Neural cell (in vitro differentiated cells): ENCODE measurements around the gene ABCA1.

Source experiments
- POLR2AphosphoS5 ChIP-seq: IDR thresholded peaks from 2 replicates; pipeline ENCODE4 v1.6.1; 2012
- RAD21 ChIP-seq: fragments of 450-650 bp; conservative IDR thresholded peaks from 2 replicates; pipeline ENCODE4 v1.6.1; 2014; ENCODE audit warnings: antibody characterized with exemption, mild to moderate bottlenecking, moderate library complexity
- TF ChIP-seq, protein P1 (sequence below): fragments of 450-650 bp; IDR thresholded peaks from 2 replicates; pipeline ENCODE4 v1.5.1; 2014; ENCODE audit warnings: antibody characterized with exemption, mild to moderate bottlenecking, moderate library complexity; ENCODE audit not compliant: poor library complexity, severe bottlenecking

DNA sequence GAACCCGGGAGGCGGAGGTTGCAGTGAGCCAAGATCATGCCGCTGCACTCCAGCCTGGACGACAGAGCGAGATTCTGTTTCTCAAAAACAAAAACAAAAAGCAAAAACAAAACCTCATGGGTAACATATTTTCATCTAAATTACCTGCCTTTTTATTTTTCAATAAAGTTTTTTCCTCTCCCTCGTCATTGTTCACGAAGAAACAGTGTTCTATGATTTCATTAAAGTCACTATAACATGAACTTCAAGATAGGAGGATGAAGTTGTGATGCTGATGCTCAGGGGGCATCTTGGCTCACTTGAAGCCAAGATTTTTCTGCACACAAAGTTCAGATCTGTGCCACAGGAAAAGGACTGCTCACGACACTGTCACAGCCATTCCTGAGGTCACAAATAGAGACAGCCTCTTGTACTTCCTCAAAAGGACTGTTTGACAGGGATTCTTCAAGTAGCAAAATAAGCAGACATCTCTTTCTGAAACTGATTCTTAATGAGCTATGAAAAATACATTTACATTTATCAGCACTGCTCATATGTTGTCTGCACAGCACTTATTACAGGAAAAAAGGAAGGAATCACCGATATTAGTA, 147.9 kb downstream of the ABCA1 start:
- TF ChIP-seq POLR2AphosphoS5 = no peak
- TF ChIP-seq, protein P1, sequence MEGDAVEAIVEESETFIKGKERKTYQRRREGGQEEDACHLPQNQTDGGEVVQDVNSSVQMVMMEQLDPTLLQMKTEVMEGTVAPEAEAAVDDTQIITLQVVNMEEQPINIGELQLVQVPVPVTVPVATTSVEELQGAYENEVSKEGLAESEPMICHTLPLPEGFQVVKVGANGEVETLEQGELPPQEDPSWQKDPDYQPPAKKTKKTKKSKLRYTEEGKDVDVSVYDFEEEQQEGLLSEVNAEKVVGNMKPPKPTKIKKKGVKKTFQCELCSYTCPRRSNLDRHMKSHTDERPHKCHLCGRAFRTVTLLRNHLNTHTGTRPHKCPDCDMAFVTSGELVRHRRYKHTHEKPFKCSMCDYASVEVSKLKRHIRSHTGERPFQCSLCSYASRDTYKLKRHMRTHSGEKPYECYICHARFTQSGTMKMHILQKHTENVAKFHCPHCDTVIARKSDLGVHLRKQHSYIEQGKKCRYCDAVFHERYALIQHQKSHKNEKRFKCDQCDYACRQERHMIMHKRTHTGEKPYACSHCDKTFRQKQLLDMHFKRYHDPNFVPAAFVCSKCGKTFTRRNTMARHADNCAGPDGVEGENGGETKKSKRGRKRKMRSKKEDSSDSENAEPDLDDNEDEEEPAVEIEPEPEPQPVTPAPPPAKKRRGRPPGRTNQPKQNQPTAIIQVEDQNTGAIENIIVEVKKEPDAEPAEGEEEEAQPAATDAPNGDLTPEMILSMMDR = no peak
- no peak for TF ChIP-seq RAD21
